ENCODE results near the gene LST1.

Gene LST1

DNA sequence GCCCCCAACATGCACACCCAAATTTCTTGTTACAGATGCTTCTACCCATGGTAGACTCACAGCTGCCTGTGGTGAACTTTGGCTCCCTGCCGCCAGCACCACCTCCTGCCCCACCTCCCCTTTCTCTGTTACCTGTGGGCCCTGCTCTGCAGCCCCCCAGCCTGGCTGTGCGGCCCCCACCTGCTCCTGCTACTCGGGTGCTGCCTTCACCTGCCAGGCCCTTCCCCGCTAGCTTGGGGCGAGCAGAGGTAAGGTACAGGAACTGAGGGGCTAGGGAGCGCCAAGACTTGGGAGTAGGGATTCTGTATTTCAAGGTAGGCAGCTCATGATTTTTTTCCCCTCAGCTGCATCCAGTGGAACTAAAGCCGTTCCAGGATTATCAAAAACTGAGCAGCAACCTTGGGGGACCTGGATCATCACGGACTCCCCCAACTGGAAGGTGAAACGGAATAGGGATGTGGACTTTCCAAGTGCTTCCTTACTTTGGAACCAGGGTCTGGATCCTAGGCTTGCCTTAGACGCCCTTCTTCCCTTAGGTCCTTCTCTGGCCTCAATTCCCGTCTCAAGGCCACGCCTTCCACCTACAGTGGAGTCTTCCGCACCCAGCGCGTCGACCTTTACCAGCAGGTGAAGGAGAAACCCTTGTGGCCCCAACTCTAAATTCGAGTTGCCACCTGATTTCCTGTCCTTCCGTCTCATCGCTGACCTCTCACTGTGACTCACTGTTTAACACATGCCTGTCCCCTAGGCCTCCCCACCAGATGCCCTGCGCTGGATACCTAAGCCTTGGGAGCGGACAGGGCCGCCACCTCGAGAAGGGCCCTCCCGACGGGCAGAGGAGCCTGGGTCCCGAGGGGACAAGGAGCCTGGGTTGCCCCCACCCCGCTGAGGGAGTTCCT lies 50.9 kb downstream of the LST1 start:
- ChIA-PET POLR2A (ENCODE audit: low non-redundant PET) (no interaction called here), CTCF (interaction anchor here (0.7 kb wide), 1 partner anchor 317 kb away, joined by 5 read pairs; no protein-coding TSS in a partner anchor)
- peak overlapping the region; percentile 51 for H3K27ac ChIP-seq
- no peak for TF ChIP-seq CTCF (conservative IDR thresholded peaks at IDR 0.05; ENCODE audit: low read depth)
- no peak for DNase-seq (ENCODE audit: low spot score)
